OCI-LY3 (cell line): ENCODE results near the gene PCSK2.

Source experiments
- CTCF ChIP-seq: fragments of 200-600, 300-600 bp; sonication (generic); IDR thresholded peaks from 2 replicates; pipeline ENCODE4 v1.5.1; 2014; ENCODE audit warnings: antibody characterized with exemption, low read length, low read depth
- EZH2phosphoT487 ChIP-seq: fragments of 200-600 bp; shearing (Covaris generic); IDR thresholded peaks from 2 replicates; pipeline ENCODE4 v1.6.1; 2018; ENCODE audit warnings: antibody characterized with exemption, mixed run types, low read depth

- TF ChIP-seq CTCF (peak; percentile 59), EZH2phosphoT487 (no peak)
Observed at GRCh38 chr20:17442588-17442987, 215.7 kb downstream of the PCSK2 start.
